Adrenal gland (tissue), 12 donors: Measurements from ENCODE around the gene PTH1R. TPM values are rescaled to one million over a fixed set of nuclear protein-coding genes. Genes with fewer than 3 reads are reported as not detected.

ENCODE experiments used
- DNase-seq, 7 donors: peaks; one replicate each; pipeline ENCODE4 v3.0.0-alpha.2; 2019 to 2020
- H3K27ac ChIP-seq, 5 donors: fragments of 200-600 bp; sonication (generic) in 4 of 5; 1 replicate in 3 of 5; 2 replicates in 2 of 5; pipeline versions ENCODE4 v1.5.1 to v1.8.0; 2016 to 2020; ENCODE audit warnings: mild to moderate bottlenecking in 1 of 5
- H3K27me3 ChIP-seq: fragments of 200-600 bp; 2 replicates; pipeline ENCODE4 v1.8.0; 2021
- H3K36me3 ChIP-seq, 2 donors: fragments of 200-600 bp; replicated peaks in 1 of 2; 1 replicate in 1 of 2; 2 replicates in 1 of 2; pipeline versions ENCODE4 v1.5.1 to v1.8.0; 2018 to 2022
- H3K4me1 ChIP-seq, 2 donors: fragments of 200-600 bp; replicated peaks in 1 of 2; 1 replicate in 1 of 2; 2 replicates in 1 of 2; pipeline versions ENCODE4 v1.5.1 to v1.8.0; 2018 to 2021
- H3K4me3 ChIP-seq, 4 donors: fragments of 200-600 bp; sonication (generic) in 3 of 4; one replicate each; pipeline ENCODE4 v1.5.1; 2016 to 2018
- H3K9me3 ChIP-seq, 3 donors: fragments of 200-600 bp; sonication (generic) in 1 of 3; replicated peaks in 1 of 3; 1 replicate in 2 of 3; 2 replicates in 1 of 3; pipeline versions ENCODE4 v1.5.1 to v1.8.0; 2016 to 2021
- CTCF ChIP-seq, 6 experiments: fragments of 450-650 bp in 4 of 6; fragments of 200-600 bp in 2 of 6; sonication (generic) in 1 of 6; IDR thresholded peaks; 1 replicate in 5 of 6; 2 replicates in 1 of 6; pipeline versions ENCODE4 v1.5.1 to v1.8.0; 2016 to 2021; ENCODE audit warnings: antibody characterized with exemption in 6 of 6, mild to moderate bottlenecking in 2 of 6, moderate library complexity in 1 of 6
- POLR2A ChIP-seq, 2 donors: fragments of 450-650 bp; IDR thresholded peaks; one replicate each; pipeline ENCODE4 v1.6.1; 2017; ENCODE audit warnings: antibody characterized with exemption in 2 of 2, mild to moderate bottlenecking in 2 of 2, moderate library complexity in 1 of 2
- WGBS, 4 donors: extraction: QIAGEN DNeasy Blood & Tissue Kit in 2 of 4; methylation state at CpG; one replicate each; pipeline versions ENCODE4 v1.1.5 to v1.1.7; 2013 to 2017; 5-methylcytosine and 5-hydroxymethylcytosine counted together
- intact Hi-C, 2 donors: fragments of 100-400 bp; cut with DNase I; formaldehyde crosslinking; loops; one replicate each; pipeline versions ENCODE4 v1.14.1 to v1.15.0; 2022 to 2023
- polyA plus RNA-seq, 3 donors: library from polyadenylated mRNA; stranded (reverse); fragments of 200-250 nt in 2 of 3; fragments of 350-450 nt in 1 of 3; fragmentation: Illumina TruSeq in 1 of 3; extraction: RNeasy Lipid Tissue Mini Kit (QIAGEN cat#74804) in 1 of 3; gene quantifications; one replicate each; pipeline ENCODE4 v1.2.3, GENCODE V29; 2013 to 2014
- total RNA-seq, 9 donors: library from RNA; depleted of rRNA in 4 of 9; stranded (reverse); fragments of >200 nt in 4 of 9; fragments of 120-200 nt in 1 of 9; fragmentation: NEBNext Ultra II Directional in 1 of 9; extraction: Animal tissue kit (Norgen Biotek cat#: 25700) in 1 of 9; gene quantifications; one replicate each; pipeline versions ENCODE4 v1.1.0 to v1.2.4, GENCODE V29; 2013 to 2023
- donor health status: healthy with polysubstance abuse.
- donor health status: Bipolar disorder and iron deficiency.
- donor health status: DM: yes; HTN: yes; CAD: no.
- donor health status: DM: no; HTN: no; CAD: no.
- donor health status: DM: no; HTN: no; CAD: no.
- donor health status: DM: yes; HTN: yes; CAD: no.

Gene PTH1R
- total and polyA plus RNA-seq, 12 donors: 10.0 to 1,399 (median 47.5) TPM

GRCh38 chr3:46881596-46882376, 4.3 kb downstream of the PTH1R start:
- Histone ChIP-seq H3K9me3 (no peaks in the 10 kb centered on the region), H3K36me3 (no peaks in the 10 kb centered on the region), H3K4me3 (peak overlapping the region in 2 of 4 donors; percentile 25 to 59), H3K4me1 (peaks cover 15% of the 10 kb centered on the region in 2 donors), H3K27ac (peak overlapping the region in 4 of 5 donors; percentile 10 to 74 (median 62)), H3K27me3 (peaks cover 12% of the 10 kb centered on the region)
- WGBS, 4 donors: 3 to 5% (median 3%) methylated on average over 16 to 82 of the region's 83 CpGs
- no peak for TF ChIP-seq POLR2A (IDR thresholded peaks at IDR 0.05)
- TF ChIP-seq CTCF (IDR thresholded peaks at IDR 0.05): no peak
- DNase-seq: peak in 1 of 7 donors; percentile 29
- intact Hi-C loops: no loop called here

- H3K9me3 ChIP-seq: no peaks in the 10 kb centered on the region
- DNase-seq: peak in 1 of 7 donors; percentile 32
- intact Hi-C loops: no loop called here
- H3K27me3 ChIP-seq: peaks cover 12% of the 10 kb centered on the region
- WGBS, 4 donors: 0 to 1% (median 1%) methylated on average over 18 to 72 of the region's 72 CpGs
- peak overlapping the region in 2 of 4 donors; percentile 25 to 59 for H3K4me3 ChIP-seq
- peaks cover 15% of the 10 kb centered on the region in 2 donors for H3K4me1 ChIP-seq
- no peaks in the 10 kb centered on the region for H3K36me3 ChIP-seq
- TF ChIP-seq POLR2A (IDR thresholded peaks at IDR 0.05) (no peak), CTCF (IDR thresholded peaks at IDR 0.05) (no peak)
- H3K27ac ChIP-seq: peak overlapping the region in 4 of 5 donors; percentile 10 to 74 (median 62)
Measured at GRCh38 chr3:46882377-46883053, 5.0 kb downstream of the PTH1R start.

GRCh38 chr3:46883054-46883829, 5.7 kb downstream of the PTH1R start:
- no peak for DNase-seq
- intact Hi-C loops: no loop called here
- H3K4me3 ChIP-seq: peak overlapping the region in 2 of 4 donors; percentile 25 to 59
- H3K4me1 ChIP-seq: peaks cover 15% of the 10 kb centered on the region in 2 donors
- H3K27ac ChIP-seq: peak overlapping the region in 2 of 5 donors; percentile 74
- WGBS, 4 donors: 1 to 8% (median 5%) methylated on average over 25 to 51 of the region's 78 CpGs
- H3K36me3 ChIP-seq: no peaks in the 10 kb centered on the region
- TF ChIP-seq POLR2A (IDR thresholded peaks at IDR 0.05): no peak
- no peak for TF ChIP-seq CTCF (IDR thresholded peaks at IDR 0.05)
- peaks cover 12% of the 10 kb centered on the region for H3K27me3 ChIP-seq
- no peaks in the 10 kb centered on the region for H3K9me3 ChIP-seq

GRCh38 chr3:46883830-46884185, 6.3 kb downstream of the PTH1R start:
- no peak for TF ChIP-seq POLR2A (IDR thresholded peaks at IDR 0.05)
- no peak for TF ChIP-seq CTCF (IDR thresholded peaks at IDR 0.05)
- H3K27ac ChIP-seq: peak overlapping the region in 1 of 5 donors; percentile 74
- intact Hi-C loops: no loop called here

More at GRCh38 chr3:46883830-46884185, 6.3 kb downstream of the PTH1R start:
- WGBS, 4 donors: 41 to 71% (median 63%) methylated on average over 3 to 4 of the region's 4 CpGs
- Histone ChIP-seq H3K9me3 (no peaks in the 10 kb centered on the region), H3K27me3 (peaks cover 12% of the 10 kb centered on the region), H3K36me3 (no peaks in the 10 kb centered on the region), H3K4me3 (peak overlapping the region in 2 of 4 donors; percentile 25 to 59), H3K4me1 (peaks cover 15% of the 10 kb centered on the region in 2 donors)
- DNase-seq: no peak
